ENCODE measurements around the gene RPL7A.
"Not testable (repeated sequence)": the region's sequence is repeated elsewhere in the genome, so short reads cannot be mapped to it uniquely, and the experiment has no call there.

Gene RPL7A

GRCh38 chr9:133371261-133371711, 23.3 kb downstream of the RPL7A start:
- TF ChIP-seq PAX5 (IDR thresholded peaks at IDR 0.05; ENCODE audit: insufficient read depth, low read length, severe bottlenecking) (no peak), TAF1 (IDR thresholded peaks at IDR 0.05; ENCODE audit: low read depth, low read length) (no peak), POU2F2 (IDR thresholded peaks at IDR 0.05; ENCODE audit: low read depth, low read length) (no peak), POLR2AphosphoS5 (IDR thresholded peaks at IDR 0.05; ENCODE audit: low read depth, low read length) (no peak), POLR2A (IDR thresholded peaks at IDR 0.05; ENCODE audit: low read depth, low read length) (no peak)
- FAIRE-seq (no peak), DNase-seq (ENCODE audit: insufficient read length, low spot score) (no peak)

DNA sequence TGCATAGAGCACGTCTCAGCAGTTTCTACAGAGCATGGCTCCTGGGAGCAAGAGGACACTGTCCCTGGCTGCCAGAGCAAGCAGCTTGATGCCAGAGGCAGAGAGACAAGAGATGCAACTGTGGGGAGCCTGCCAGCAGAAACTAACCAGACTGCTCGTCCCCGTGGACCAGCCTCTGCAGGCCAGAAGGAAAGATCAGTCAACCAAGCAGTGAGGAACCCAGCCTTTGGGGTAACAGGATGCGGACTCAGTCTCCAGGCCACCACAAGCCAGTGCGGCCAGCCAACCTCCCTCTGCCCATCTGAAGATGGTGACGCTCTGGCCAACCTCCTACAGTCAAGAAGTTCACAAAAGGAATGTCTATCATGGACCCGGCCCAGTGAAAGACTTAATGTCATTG, 24.1 kb downstream of the RPL7A start:
- TF ChIP-seq TAF1 (IDR thresholded peaks at IDR 0.05; ENCODE audit: low read depth, low read length): no peak
- no peak for TF ChIP-seq PAX5 (IDR thresholded peaks at IDR 0.05; ENCODE audit: insufficient read depth, low read length, severe bottlenecking)
- no peak for TF ChIP-seq POLR2AphosphoS5 (IDR thresholded peaks at IDR 0.05; ENCODE audit: low read depth, low read length)
- TF ChIP-seq SPI1 (IDR thresholded peaks at IDR 0.05; ENCODE audit: low read depth, low read length): no peak
- TF ChIP-seq POLR2A (IDR thresholded peaks at IDR 0.05; ENCODE audit: low read depth, low read length): no peak
- no peak for TF ChIP-seq POU2F2 (IDR thresholded peaks at IDR 0.05; ENCODE audit: low read depth, low read length)
- DNase-seq (ENCODE audit: insufficient read length, low spot score) (no peak), FAIRE-seq (no peak)

DNA sequence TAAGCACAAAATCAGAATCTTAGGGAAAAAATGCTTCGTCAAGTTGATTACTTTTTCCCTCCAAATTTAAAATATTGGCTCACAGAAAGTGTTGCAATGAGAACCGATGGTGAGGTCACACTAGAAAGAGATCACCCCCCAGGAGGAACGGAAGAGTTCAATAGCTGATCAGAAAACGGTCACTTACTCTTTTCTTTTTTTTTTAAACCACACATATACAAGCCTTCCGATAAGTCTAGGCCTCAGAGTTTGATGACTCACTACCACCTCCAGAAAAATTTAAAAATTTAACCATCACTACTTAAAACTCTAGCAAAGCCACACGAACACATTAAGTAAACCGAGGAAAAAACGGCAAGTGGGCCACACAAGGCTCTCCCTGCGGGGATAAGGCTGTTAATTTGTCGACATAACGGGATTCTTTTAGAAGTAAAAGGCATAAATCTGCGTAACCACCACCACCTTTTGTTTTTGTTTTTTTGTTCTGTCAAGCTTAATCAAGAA, 26.6 kb downstream of the RPL7A start:
- FAIRE-seq (no peak), DNase-seq (ENCODE audit: insufficient read length, low spot score) (no peak)
- TF ChIP-seq TAF1 (IDR thresholded peaks at IDR 0.05; ENCODE audit: low read depth, low read length) (no peak), POLR2A (IDR thresholded peaks at IDR 0.05; ENCODE audit: low read depth, low read length) (no peak), SPI1 (IDR thresholded peaks at IDR 0.05; ENCODE audit: low read depth, low read length) (no peak), POU2F2 (IDR thresholded peaks at IDR 0.05; ENCODE audit: low read depth, low read length) (no peak), PAX5 (IDR thresholded peaks at IDR 0.05; ENCODE audit: insufficient read depth, low read length, severe bottlenecking) (no peak), POLR2AphosphoS5 (IDR thresholded peaks at IDR 0.05; ENCODE audit: low read depth, low read length) (no peak)

- TF ChIP-seq POLR2AphosphoS5 (IDR thresholded peaks at IDR 0.05; ENCODE audit: low read depth, low read length): no peak
- no peak for TF ChIP-seq SPI1 (IDR thresholded peaks at IDR 0.05; ENCODE audit: low read depth, low read length)
- no peak for TF ChIP-seq POU2F2 (IDR thresholded peaks at IDR 0.05; ENCODE audit: low read depth, low read length)
- no peak for TF ChIP-seq PAX5 (IDR thresholded peaks at IDR 0.05; ENCODE audit: insufficient read depth, low read length, severe bottlenecking)
- no peak for TF ChIP-seq POLR2A (IDR thresholded peaks at IDR 0.05; ENCODE audit: low read depth, low read length)
- no peak for TF ChIP-seq TAF1 (IDR thresholded peaks at IDR 0.05; ENCODE audit: low read depth, low read length)
- DNase-seq (ENCODE audit: insufficient read length, low spot score) (peak; percentile 53), FAIRE-seq (no peak)
Observed at GRCh38 chr9:133375116-133375723, 27.2 kb downstream of the RPL7A start.

DNA sequence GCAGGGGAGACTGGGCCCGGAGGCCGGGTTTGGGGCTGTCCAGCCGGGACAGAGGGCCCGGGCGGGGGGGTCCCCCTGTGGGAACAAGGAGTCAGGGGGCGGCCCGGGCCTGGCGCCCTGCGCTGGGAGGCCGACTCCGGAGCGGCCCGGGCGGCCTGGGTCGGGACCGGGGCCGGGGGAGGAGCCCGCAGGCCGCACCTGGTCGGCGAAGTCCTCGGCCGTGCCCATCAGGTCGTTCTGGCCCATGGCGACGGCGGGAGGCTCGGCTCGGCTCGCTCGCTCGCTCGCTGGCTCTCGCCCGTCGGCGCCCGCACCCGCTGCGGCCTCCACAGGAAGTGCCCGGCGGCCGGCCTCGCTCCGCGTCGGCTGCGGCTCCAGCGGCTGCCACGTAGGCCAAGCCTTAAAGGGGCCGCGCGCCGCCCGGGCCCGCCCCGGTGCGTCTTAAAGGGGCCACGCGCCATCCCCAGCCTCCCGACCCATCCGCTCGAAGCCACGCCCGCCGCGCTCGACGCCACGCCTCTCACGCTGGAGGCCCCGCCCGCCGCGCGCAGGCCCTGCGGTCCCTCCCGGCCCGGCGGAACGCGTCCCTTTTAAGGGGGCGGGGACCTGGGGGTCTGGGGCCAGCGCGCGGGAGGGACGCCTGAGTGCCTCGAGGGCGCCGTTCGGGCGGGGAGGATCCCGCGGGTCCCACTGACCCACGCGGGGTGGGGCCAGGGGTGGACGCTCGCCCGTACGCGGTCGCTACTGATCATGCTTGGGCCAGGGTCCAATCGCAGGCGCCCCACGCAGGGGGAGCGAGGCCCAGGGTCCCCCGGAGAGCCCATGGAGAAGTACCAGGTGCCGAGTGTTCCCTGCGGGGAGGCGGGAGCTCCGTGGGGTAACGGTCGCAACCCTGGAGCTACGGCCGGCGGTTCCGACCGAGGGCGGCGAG, 28.0 kb downstream of the RPL7A start, which contains the start of the genes STKLD1 and SURF4:
TSS of gene STKLD1 (plus strand) at position 643 of the 931 bp plus-strand sequence. CDS start at position 751, 108 bp downstream.
TSS of gene SURF4 (minus strand) at position 337 of the 931 bp plus-strand sequence. CDS start at position 246, 91 bp downstream.
- DNase-seq (ENCODE audit: insufficient read length, low spot score) (peak; percentile 100), FAIRE-seq (peak; percentile 96)
- TF ChIP-seq POLR2AphosphoS5 (IDR thresholded peaks at IDR 0.05; ENCODE audit: low read depth, low read length) (peak; percentile 67), TAF1 (IDR thresholded peaks at IDR 0.05; ENCODE audit: low read depth, low read length) (peak; percentile 80), SPI1 (IDR thresholded peaks at IDR 0.05; ENCODE audit: low read depth, low read length) (0 out of 2 replicates have a peak, but pooled peaks have one; percentile 19), PAX5 (IDR thresholded peaks at IDR 0.05; ENCODE audit: insufficient read depth, low read length, severe bottlenecking) (no peak), POU2F2 (IDR thresholded peaks at IDR 0.05; ENCODE audit: low read depth, low read length) (peak; percentile 46; the same call in 1 of the 2 replicates), POLR2A (IDR thresholded peaks at IDR 0.05; ENCODE audit: low read depth, low read length) (peak; percentile 79; the same call in 1 of the 2 replicates)

DNA sequence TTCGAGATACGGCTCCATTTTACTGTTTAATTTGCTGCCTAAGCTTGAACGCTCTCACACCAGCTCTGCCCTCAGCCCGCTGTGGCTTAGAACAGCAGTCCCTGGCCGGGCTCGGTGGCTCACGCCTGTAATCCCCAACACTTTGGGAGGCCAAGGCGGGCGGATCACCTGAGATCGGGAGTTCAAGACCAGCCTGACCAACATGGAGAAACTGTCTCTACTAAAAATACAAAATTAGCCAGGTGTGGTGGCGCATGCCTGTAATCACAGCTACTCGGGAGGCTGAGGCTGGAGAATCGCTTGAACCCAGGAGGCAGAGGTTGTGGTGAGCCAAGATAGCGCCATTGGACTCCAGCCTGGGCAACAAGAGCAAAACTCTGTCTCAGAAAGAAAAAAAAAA, 29.3 kb downstream of the RPL7A start:
- not testable (repeated sequence) for FAIRE-seq; DNase-seq (ENCODE audit: insufficient read length, low spot score)

- TF ChIP-seq PAX5 (IDR thresholded peaks at IDR 0.05; ENCODE audit: insufficient read depth, low read length, severe bottlenecking) (no peak), POLR2AphosphoS5 (IDR thresholded peaks at IDR 0.05; ENCODE audit: low read depth, low read length) (no peak), TAF1 (IDR thresholded peaks at IDR 0.05; ENCODE audit: low read depth, low read length) (no peak), POU2F2 (IDR thresholded peaks at IDR 0.05; ENCODE audit: low read depth, low read length) (no peak), POLR2A (IDR thresholded peaks at IDR 0.05; ENCODE audit: low read depth, low read length) (no peak), SPI1 (IDR thresholded peaks at IDR 0.05; ENCODE audit: low read depth, low read length) (no peak)
- FAIRE-seq (no peak), DNase-seq (ENCODE audit: insufficient read length, low spot score) (no peak)
Observed at GRCh38 chr9:133377721-133378216, 29.8 kb downstream of the RPL7A start.

DNA sequence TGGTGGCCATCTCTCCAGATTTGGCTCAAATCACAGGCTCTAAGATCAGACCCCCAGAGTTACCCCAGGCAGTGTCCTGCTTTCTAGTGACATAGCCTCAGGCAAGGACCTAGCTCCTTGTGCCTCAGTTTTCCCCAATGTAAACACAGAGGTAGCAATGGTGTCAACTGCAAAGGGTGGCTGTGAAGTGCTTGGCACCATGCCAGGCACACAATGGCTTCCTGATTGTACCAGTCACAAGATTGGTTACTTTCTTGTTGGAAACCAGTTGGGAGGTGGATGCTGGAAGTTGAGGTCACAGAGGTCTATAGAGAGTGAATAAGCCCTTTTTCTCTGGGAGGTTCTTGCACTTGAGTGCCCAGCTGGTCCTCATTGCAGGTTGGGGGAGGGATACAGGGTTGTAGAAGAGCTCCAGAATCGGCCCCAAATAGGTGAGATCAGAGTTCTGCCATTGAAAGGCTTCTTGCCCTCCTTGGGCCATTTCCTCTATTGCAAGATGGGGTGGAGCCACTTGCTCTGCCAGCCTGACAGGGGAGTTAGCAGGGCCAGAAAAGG, 30.5 kb downstream of the RPL7A start:
- DNase-seq (ENCODE audit: insufficient read length, low spot score) (no peak), FAIRE-seq (no peak)
- TF ChIP-seq POLR2A (IDR thresholded peaks at IDR 0.05; ENCODE audit: low read depth, low read length): no peak
- no peak for TF ChIP-seq TAF1 (IDR thresholded peaks at IDR 0.05; ENCODE audit: low read depth, low read length)
- no peak for TF ChIP-seq POLR2AphosphoS5 (IDR thresholded peaks at IDR 0.05; ENCODE audit: low read depth, low read length)
- TF ChIP-seq SPI1 (IDR thresholded peaks at IDR 0.05; ENCODE audit: low read depth, low read length): no peak
- TF ChIP-seq POU2F2 (IDR thresholded peaks at IDR 0.05; ENCODE audit: low read depth, low read length): no peak
- TF ChIP-seq PAX5 (IDR thresholded peaks at IDR 0.05; ENCODE audit: insufficient read depth, low read length, severe bottlenecking): no peak

All from GM12891 (cell line).